ENCODE results near the gene KLLN.
"Not testable (repeated sequence)": the region's sequence is repeated elsewhere in the genome, so short reads cannot be mapped to it uniquely, and the experiment has no call there.

The KLLN gene

DNA sequence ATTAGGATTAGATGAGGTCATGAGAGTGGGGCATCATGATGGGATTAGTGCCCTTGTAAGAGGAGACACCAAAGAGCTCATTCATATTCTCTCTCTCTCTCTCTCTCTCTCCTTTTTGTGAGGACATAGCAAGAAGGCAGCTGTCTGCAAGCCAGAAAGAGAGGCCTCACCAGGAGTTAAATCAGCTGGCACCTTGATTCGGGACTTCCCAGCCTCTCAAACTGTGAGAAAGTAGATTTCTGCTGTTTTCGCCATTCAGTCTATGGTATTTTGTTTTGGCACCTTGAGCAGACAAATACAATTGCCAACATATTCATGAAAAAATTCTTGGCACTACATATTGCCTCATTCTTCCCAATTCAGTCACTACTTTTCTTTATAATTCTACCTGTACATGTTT lies 24.7 kb downstream of the KLLN start:
- DNase-seq: no peak

GRCh38 chr10:87837445-87837844 lies 25.9 kb downstream of the KLLN start:
- no peak for DNase-seq

- no peak for DNase-seq
Observed at GRCh38 chr10:87836098-87836497, 27.2 kb downstream of the KLLN start.

- no peak for DNase-seq
Observed at GRCh38 chr10:87829986-87830729, 33.2 kb downstream of the KLLN start.

- not testable (repeated sequence) for DNase-seq
Observed at GRCh38 chr10:87829051-87829450, 34.3 kb downstream of the KLLN start.

- no peak for DNase-seq
Observed at GRCh38 chr10:87827681-87828080, 35.7 kb downstream of the KLLN start.

- no peak for DNase-seq
Observed at GRCh38 chr10:87826653-87827052, 36.7 kb downstream of the KLLN start.

DNA sequence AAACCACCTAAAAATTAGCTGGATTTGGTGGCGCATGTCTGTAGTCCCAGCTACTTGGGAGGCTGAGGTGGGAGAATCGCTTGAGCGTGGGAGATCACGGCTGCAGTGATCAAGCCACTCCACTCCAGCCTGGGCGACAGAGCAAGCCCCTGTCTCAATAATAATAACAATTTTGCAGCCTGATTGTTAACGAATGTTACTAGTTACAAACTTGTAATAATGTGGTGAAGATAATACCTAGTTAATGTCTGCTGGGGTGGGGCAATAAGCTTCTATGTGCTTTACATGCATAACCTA lies 44.1 kb downstream of the KLLN start:
- DNase-seq: no peak

DNA sequence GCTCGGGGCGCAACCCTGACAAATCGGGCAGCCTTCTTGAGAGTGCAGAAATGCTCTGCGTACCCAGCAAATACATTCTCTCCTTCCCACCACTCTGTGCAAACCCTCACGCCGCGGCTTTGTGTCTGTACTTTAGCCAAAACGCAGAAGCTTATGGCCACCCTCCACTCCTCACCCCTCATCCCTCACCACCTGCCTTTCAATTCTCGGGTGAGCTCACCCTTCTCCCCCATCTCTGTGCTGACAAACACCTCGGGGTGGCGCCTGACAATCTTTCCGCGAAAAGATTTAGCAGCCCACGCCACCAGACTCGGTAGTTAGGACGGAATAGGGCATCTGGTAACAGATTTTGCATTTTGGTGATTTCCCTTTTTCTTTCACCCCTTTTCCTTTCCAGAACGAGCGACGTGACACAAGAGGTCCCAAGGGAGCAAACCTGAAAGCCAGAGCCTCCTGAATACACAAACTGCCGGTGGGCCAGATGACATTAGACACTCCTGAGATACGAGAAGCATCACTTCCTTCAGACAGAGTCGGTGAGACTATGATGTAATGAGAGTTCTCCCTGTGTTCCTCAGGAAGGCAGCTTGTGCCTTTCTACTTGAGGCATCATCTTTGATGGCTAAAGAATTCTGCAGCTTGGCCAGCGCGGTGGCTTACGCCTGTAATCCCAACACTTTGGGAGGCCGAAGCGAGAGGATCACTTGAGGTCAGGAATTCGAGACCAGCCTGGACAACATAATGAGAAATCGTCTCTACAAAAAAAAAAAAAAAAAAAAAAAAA lies 44.6 kb downstream of the KLLN start:
- peak; percentile 2 for DNase-seq

GRCh38 chr10:87817609-87818504 lies 45.5 kb downstream of the KLLN start, which contains the start of gene ATAD1:
ATAD1 (minus strand) TSS chr10:87818226; CDS start chr10:87814599, 3,627 bp downstream.
- DNase-seq: peak; percentile 51

GRCh38 chr10:87816898-87817608 lies 46.3 kb downstream of the KLLN start:
- DNase-seq: no peak

DNA sequence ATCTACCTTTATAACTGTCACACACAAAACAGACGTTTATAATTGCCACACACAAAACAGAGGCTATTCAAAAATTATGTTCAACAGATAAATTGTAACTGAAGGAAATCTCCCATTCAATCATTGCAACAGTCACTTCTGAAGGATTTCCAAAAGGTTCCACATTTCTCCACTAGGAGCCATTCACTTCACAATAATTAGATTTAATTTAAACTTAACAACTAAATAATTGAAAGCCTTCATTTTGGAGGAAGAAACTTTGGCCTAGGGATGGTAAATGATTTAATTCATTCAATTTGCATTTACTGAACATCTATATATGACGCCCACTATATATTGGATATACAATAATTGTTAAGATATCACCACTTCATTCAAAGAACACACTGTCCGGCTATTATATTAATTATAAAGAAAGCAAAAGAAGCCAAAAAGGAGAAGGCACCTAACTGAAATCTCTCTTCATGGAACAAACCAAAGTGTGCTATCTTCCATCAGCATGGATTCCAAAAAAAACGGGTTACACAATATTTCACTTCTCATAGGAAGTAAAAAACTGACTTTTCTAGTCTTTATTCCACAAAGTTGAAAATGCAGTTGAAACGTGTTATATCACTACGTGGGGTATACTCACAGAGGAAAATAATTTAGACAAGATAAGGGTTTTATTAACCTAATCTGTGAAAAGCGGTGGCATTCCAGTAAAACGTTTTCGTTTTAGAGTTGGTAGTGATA lies 47.0 kb downstream of the KLLN start:
- no peak for DNase-seq
